MG63 (cell line): ENCODE measurements around the gene TP53. TPM values are rescaled to one million over a fixed set of nuclear protein-coding genes. Genes with fewer than 3 reads are reported as not detected.

Source experiments
- DNase-seq: peaks from one replicate; pipeline ENCODE4 v3.0.0-alpha.2; 2020
- H3K27me3 ChIP-seq: fragments of 250-450 bp; sonication (Bioruptor Pico); 2 replicates; pipeline ENCODE4 v1.5.1; 2020; ENCODE audit warnings: mild to moderate bottlenecking, moderate library complexity
- H3K36me3 ChIP-seq: fragments of 250-450 bp; sonication (Bioruptor Pico); 2 replicates; pipeline ENCODE4 v1.5.1; 2020; ENCODE audit warnings: mild to moderate bottlenecking, moderate library complexity
- H3K4me3 ChIP-seq: fragments of 250-450 bp; sonication (Bioruptor Pico); 2 replicates; pipeline ENCODE4 v1.5.1; 2020; ENCODE audit warnings: mild to moderate bottlenecking, moderate library complexity
- H3K9me3 ChIP-seq: fragments of 250-450 bp; sonication (Bioruptor Pico); 2 replicates; pipeline ENCODE4 v1.5.1; 2020; ENCODE audit warnings: mild to moderate bottlenecking, moderate library complexity
- total RNA-seq: library from RNA; depleted of rRNA; stranded (reverse); fragments of >200 nt; shearing (Covaris generic); gene quantifications from 2 replicates; pipeline ENCODE4 v1.2.3, GENCODE V29; 2014; ENCODE audit warnings: low replicate concordance; rRNA removed

Gene TP53
- total RNA-seq, result 2.8 and 12.2 TPM in 2 replicates

DNA sequence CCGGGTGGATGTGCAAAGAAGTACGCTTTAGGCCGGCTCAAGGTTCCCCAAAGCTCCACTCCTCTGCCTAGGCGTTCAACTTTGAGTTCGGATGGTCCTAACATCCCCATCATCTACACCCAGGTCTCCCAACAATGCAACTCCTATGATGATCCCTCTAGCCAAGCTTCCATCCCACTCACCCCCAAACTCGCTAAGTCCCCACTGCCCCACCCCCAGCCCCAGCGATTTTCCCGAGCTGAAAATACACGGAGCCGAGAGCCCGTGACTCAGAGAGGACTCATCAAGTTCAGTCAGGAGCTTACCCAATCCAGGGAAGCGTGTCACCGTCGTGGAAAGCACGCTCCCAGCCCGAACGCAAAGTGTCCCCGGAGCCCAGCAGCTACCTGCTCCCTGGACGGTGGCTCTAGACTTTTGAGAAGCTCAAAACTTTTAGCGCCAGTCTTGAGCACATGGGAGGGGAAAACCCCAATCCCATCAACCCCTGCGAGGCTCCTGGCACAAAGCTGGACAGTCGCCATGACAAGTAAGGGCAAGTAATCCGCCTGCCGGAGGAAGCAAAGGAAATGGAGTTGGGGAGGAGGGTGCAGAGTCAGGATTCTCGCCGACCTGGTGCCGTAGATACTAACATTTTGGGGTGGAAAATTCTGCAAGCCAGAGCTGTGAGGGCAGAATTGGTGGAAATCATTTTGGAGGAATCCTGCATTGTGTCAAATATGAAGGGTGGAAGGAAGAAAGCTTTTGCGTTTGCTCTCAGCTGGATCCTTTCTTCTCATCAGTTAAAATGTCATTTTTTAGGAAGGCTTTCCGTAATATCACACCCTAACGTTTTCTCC is at the start of gene TP53:
TP53 (minus strand) TSS at position 419 of the 836 bp plus-strand sequence. CDS start 10,896 bp downstream, outside the sequence.
- Histone ChIP-seq H3K36me3 (peaks cover 34% of the 10 kb centered on the region), H3K4me3 (peak within 1 kb of the TSS; percentile 91), H3K27me3 (no peaks in the 10 kb centered on the region), H3K9me3 (no peaks in the 10 kb centered on the region)
- DNase-seq, result peak; percentile 89

DNA sequence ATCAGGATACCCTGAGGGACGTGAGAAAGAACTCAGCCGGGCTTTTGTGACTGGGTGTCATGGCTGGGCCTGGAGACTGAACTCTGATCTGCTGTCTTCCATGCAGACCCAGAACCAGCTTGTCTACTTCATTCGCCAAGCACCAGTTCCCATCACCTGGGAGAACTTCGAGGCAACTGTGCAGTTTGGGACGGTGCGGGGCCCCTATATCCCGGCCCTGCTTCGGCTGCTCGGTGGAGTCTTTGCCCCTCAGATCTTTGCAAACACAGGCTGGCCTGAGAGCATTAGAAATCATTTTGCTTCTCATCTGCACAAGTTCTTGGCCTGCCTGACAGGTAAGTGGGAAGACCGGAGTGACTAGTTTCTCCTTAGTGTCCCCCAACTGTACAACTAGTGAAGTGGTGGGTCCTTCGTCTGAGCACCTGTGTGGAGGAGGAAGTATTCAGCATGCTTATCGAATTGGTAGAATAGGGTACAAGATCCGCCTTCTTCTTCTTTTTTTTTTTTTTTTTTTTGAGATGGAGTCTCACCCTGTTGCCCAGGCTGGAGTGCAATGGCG is 45.8 kb upstream of the TP53 start:
- Histone ChIP-seq H3K4me3 (no peak overlapping the region), H3K36me3 (no peaks in the 10 kb centered on the region), H3K27me3 (peaks cover 13% of the 10 kb centered on the region), H3K9me3 (no peaks in the 10 kb centered on the region)
- no peak for DNase-seq

DNA sequence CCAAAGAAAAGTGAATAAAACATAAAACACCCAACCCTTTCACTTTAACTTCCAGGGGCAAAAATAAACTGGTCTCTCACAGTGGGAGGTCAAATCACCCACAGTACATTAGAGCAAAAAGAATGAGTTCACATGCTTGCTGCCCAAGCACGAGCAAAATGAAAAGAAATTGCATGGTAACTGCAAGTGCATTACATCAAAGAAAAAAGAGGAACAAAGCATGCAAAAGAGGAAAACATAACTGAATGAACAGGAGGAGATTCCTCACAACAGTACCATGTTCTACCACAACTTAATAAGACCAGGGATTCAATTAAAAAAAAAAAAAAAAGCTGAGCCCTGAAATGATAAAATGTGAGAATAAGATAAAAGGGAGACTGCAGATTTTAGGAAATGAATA is 42.5 kb upstream of the TP53 start:
- no peaks in the 10 kb centered on the region for H3K36me3 ChIP-seq
- no peaks in the 10 kb centered on the region for H3K9me3 ChIP-seq
- no peaks in the 10 kb centered on the region; the same call in 1 of the 2 replicates for H3K27me3 ChIP-seq
- H3K4me3 ChIP-seq, result no peak overlapping the region
- DNase-seq, result no peak

DNA sequence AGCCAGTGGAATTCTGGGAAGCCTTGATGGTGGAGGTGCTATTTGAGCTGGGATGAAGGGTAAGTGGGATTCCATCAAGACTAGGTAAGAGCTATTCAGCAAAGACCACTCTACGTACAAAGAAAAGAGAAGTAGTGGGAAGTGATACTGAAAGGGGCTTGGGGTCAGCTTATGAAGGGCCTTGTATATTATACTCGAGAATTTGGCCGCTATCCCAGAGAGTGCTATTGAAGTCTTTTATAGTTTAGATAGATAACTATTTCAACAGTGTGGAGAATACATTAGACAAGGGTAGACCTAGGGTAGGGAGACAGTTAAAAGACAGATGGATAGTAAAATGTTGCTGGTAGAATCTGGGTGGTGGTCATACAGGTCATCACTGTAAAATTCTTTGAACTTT is 40.6 kb upstream of the TP53 start:
- H3K4me3 ChIP-seq, result no peak overlapping the region
- no peak for DNase-seq
- H3K9me3 ChIP-seq, result no peaks in the 10 kb centered on the region
- H3K36me3 ChIP-seq, result no peaks in the 10 kb centered on the region
- peaks cover 10% of the 10 kb centered on the region for H3K27me3 ChIP-seq

DNA sequence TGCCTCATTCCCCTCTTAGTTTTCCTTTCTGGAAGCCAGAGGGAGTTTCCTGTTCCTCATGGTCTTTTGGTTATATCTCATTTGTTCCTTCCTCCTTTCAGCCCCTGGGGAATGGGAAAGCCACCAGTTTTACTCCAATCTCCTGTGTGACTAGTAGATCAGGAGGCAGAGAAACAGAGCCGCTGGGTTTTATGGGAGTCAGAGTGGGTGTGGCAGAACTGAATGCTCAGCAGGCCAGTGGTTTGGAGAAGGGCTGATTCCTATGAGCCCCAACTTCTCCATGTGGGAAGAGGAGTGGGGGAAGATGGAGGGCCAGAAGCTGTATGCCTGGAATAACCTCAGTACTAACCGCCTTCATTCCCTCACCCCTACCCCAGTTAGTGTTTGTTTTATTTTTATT is 34.3 kb upstream of the TP53 start:
- H3K27me3 ChIP-seq, result peaks cover 46% of the 10 kb centered on the region
- no peak for DNase-seq

DNA sequence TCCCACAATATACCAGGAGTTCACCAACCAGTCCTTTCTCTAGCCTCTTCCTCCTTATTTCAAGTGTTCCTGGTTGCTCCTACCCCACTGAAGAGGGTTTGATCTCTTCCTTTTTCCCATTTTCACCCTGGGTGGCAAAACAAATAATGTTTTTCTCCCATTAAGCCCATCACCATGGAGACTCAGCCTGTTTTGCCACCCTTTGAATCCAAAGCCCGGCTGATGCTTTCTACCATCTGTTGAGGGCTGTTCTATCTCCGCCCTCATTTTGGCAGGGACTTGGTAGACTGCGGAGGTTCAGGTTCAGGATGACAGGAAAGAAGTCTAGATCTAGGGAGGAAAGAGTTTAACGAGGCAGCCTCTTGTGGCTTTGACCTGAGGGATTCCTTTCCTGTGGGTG is 32.8 kb upstream of the TP53 start:
- no peak overlapping the region for H3K4me3 ChIP-seq
- no peak for DNase-seq
- no peaks in the 10 kb centered on the region for H3K9me3 ChIP-seq
- H3K27me3 ChIP-seq, result peaks cover 46% of the 10 kb centered on the region
- no peaks in the 10 kb centered on the region for H3K36me3 ChIP-seq

More for the DNA sequence above, 34.3 kb upstream of the TP53 start:
- no peaks in the 10 kb centered on the region for H3K9me3 ChIP-seq
- H3K36me3 ChIP-seq, result no peaks in the 10 kb centered on the region
- no peak overlapping the region for H3K4me3 ChIP-seq

DNA sequence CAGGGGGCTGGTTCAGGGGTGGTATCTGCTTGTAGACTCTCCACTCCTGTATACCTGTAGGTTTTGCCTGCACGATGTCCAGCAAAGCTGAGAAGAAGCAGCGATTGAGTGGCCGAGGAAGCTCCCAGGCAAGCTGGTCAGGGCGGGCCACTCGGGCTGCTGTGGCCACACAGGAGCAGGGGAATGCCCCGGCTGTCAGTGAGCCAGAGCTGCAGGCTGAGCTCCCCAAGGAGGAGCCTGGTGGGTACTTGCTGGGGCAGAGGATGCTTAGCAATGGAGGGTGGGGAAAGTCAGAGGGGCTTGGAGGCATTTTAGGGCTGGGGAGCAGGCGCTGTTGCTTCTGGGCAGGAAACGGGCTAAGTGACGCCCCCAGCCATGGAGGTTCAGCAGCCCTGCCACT is 32.4 kb upstream of the TP53 start:
- DNase-seq, result no peak
- Histone ChIP-seq H3K36me3 (no peaks in the 10 kb centered on the region), H3K27me3 (peaks cover 46% of the 10 kb centered on the region), H3K4me3 (no peak overlapping the region), H3K9me3 (no peaks in the 10 kb centered on the region)

DNA sequence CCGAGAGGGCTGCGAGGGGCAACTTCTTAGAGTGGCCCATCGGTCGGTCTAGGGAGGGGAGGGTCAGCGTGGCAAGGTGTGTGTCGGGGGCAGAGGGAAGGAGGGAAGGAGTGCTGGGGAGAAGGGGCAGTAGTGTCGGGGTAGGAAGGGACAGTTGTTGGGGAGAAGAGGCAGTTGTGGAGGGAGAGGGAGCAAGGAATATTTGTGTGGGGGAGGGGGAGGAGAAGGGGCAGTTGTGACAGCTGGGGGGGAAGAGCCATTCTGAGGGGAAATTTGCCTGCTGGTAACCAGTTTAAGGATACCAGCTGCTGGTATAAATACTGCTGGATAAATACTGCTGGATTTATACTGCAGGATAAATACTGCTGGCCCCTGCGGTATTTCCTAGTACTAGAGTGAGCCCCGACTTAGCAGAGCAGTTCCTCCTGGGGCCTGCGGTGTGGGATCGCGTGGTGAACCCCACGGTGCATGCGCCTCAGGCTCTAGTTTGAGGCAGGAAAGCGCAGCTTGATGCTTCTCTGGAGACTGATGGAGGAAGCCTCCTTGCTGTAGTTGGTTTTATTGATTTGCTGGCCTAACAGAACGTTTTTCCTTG is 30.6 kb upstream of the TP53 start:
- Histone ChIP-seq H3K4me3 (peak overlapping the region; percentile 63), H3K9me3 (no peaks in the 10 kb centered on the region), H3K36me3 (no peaks in the 10 kb centered on the region), H3K27me3 (peaks cover 38% of the 10 kb centered on the region)
- no peak for DNase-seq

DNA sequence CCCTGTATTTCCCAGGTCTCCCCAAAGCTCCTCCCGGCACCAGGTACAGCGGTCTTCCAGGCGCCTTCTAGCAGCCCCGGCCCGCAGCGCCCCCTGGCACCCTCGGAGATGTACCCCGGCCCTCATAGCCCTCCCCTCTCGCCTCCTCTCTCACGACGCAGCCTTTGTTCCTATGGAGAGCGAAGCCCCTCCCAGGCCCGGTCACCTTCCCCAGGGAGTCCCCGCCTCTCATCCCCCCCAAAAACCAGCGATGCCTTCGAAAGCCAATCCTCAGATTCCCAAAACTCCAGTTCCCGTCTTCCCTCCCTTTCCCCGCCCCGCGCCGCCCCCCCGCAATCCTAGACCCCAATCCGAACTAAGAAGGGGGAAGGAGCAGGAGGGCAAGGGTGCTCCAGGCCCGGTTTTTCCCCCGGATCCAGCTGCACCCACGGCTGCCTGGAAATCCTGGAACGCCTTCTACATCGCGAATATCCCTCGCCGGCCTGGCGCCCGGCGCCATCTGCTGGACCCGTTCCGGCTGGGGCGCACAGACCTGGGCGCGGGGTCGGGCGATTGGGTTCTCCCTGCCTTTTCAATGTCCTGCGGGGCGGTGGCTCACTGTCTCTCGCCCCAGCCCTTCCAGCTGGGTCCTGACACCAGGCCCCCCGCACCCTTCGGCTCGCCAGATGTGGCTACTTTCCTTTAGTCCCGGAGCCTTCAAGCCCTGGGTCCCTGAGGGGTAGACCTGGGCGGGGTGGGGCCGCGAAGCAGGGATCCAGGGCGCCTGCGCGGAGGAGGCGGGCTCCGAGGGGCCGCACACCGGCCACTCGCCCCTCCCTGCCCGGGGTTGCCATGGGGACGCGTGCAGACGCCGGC is 29.8 kb upstream of the TP53 start, which contains the start of gene DNAH2:
DNAH2 (plus strand) TSS at position 844 of the 855 bp plus-strand sequence. CDS start 1,991 bp downstream, outside the sequence.
- H3K27me3 ChIP-seq, result peaks cover 34% of the 10 kb centered on the region

DNA sequence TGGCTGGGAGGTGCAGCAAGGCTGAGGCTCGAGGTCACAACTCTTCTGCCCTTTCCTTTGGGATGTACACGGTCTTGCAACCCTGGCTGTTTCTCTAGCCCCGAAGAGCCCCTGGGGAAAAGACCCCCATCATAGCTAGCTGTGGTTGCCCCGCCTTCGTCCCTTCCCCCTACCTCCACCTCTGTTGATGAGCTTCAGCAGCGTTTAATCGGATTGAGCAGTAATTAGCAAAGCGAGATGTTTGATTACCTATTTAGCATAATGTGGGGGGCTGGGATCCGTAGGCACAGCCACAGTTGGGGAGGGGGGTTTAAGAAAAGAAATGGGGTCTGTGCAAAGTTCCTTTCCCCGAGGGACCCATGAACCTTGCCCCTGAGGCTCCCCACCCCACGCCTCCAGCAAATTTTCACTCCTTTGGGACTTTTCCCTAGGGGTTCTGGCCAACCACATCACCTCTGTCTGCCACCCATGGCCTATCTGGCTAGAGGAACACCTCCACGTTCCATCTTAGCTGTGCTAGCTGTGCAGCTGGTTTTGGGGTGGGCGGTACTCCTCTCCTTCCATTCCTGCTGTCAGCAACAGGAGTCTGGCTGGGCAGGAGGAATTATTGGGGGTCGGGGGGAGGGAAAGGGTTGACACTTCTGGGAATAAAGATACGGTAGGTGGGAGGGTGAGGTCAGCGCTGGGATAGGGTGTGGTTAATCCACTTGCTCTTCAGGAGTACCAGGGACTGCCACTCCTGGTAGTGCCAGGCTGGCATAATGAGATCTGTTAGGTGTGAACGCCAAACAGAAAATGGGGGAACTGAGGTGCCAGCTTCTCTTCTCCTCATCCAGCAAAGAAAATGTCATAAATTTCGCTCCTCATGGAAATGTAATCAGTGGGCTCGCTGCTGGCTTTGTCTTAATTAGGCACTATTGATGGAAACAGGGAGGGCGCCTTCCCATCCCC is 28.9 kb upstream of the TP53 start:
- no peaks in the 10 kb centered on the region for H3K9me3 ChIP-seq
- no peaks in the 10 kb centered on the region for H3K36me3 ChIP-seq
- peak overlapping the region; percentile 63 for H3K4me3 ChIP-seq
- peaks cover 35% of the 10 kb centered on the region for H3K27me3 ChIP-seq
- no peak for DNase-seq

More for the DNA sequence above, 29.8 kb upstream of the TP53 start, which contains the start of gene DNAH2:
- no peaks in the 10 kb centered on the region for H3K9me3 ChIP-seq
- peak within 1 kb of the TSS; percentile 63 for H3K4me3 ChIP-seq
- DNase-seq, result peak; percentile 84
- no peaks in the 10 kb centered on the region for H3K36me3 ChIP-seq

DNA sequence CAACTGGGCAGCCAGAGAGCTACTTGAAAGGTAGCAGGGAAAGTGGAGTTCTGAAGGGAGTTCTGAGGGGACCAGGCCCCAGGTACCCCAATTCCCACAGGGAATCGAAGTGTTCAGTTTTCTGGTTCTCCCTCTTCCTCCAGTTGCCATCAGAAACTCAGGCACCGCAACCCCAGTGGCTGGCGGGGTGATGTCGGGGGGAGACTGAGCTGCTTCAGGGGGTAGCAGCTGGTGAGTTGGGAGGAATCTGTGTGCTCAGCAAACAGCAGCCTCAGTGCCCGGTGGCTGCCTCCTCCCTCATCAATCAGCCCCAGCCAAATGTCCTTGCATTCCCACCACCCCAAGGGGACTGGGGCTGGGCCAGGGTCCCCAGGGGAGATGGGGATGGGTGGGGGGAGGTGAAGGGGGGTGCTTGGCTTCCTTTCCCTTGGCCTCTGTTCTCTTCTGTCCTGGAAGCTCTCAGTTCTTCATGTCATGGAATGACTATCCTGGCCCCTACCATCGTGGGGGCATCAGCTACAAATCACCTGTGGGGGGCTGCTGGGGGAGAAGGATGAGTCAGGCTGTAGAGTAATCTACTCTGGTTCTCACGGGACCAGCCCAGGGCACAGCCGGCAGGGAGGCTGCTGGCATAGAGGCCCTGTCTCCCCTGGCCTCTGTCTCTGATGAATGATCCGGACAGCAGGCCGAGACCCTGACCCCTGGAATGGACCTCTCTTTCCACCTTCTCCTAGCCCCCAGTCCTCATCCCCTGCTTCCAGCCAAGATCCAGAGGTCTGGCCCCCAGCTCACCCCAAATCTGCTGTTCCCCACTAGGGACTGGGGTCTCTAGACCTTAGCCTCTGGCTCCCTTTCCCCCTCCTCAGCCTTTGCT is 27.7 kb upstream of the TP53 start:
- H3K4me3 ChIP-seq, result no peak overlapping the region
- H3K9me3 ChIP-seq, result no peaks in the 10 kb centered on the region
- DNase-seq, result no peak
- peaks cover 31% of the 10 kb centered on the region for H3K27me3 ChIP-seq
- no peaks in the 10 kb centered on the region for H3K36me3 ChIP-seq

DNA sequence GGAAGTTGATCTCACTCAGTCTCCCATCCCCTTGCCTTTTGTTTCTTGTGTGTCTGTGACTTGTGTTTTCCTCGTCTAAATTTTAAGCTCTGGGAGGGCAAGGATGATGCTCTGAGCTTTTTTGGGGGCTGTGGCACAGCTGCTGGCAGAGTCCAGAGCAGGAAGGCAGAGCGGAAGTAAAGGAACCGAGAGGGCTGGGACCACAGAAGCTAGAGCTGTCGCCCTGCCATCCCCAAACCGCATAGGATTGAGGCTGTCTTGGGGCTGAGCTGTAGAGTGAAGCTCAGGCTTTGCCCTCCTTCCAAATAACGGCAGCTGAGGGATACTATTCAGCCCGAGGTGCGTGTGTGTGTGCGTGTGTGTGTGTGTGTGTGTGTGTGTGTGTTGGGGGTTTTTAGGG is 26.5 kb upstream of the TP53 start:
- H3K9me3 ChIP-seq, result no peaks in the 10 kb centered on the region
- H3K27me3 ChIP-seq, result peaks cover 21% of the 10 kb centered on the region
- no peaks in the 10 kb centered on the region for H3K36me3 ChIP-seq
- DNase-seq, result no peak
- no peak overlapping the region for H3K4me3 ChIP-seq

DNA sequence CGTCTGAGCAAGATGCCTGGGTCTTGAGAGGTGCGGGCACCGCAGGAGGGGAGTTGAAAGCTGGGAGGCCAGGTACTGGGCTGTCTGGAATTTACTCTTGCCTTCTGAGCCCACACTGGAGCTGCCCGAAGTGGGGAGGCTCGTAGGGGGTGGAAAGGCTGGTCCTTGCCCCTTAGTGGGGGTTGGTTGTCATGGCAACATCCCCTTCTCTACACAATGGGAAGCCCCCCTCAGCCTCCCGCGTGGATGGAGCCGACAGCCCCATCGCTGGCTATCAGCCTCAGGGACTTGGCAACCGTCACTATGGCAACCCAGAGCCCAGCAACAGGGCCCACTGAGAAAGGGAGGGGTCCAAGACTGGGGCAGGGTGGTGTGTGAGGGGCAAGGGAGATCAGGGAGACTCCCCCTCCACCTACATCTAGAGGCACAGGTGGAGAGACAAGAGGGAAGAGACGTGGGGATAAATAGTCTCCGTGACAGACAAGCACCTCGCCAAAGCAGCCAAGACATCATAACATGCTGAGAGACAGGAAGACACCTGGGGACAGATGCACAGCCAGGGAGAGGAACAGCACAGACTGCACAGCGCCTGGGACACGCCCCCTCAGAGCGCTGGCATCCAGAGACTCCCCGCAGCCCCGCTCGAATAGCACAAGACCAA is 25.0 kb upstream of the TP53 start:
- DNase-seq, result no peak
- peaks cover 16% of the 10 kb centered on the region for H3K27me3 ChIP-seq

DNA sequence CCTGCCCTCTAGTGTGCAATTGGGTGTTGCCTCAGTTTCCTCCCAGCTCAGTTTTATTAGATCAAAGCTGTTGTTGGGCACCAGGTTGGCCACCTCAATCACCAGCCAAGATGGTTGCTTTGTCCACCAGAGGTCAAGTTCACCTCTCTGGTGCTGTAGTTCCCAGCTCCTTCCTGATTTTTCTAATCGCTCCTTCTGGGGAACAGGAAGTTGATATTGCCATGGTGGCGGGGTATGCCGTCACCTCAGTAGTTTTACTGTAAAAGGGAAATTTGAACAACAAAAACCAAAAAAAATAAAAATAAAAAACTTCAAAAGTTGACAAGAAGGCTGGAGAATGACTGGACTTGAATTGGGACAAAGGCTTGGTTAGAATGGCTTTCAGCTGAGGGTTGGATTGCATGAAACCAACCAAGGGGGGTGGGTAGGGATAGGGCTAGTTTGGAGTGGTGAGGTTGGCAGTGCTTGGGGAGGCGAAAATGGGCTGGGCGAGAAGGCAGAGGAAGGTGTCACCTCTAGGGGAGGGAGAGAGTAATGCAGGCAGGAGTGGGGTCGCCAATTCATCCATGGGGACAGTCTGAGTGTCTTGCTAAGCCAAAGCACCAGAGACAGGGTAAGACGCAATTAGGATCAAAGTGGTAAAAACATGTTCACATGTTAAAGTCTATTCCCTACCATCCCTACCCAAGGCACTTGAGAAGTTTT is 23.9 kb upstream of the TP53 start:
- no peaks in the 10 kb centered on the region for H3K36me3 ChIP-seq
- H3K27me3 ChIP-seq, result peaks cover 21% of the 10 kb centered on the region
- no peaks in the 10 kb centered on the region for H3K9me3 ChIP-seq
- no peak overlapping the region for H3K4me3 ChIP-seq
- no peak for DNase-seq

More for the DNA sequence above, 25.0 kb upstream of the TP53 start:
- Histone ChIP-seq H3K4me3 (no peak overlapping the region), H3K9me3 (no peaks in the 10 kb centered on the region), H3K36me3 (no peaks in the 10 kb centered on the region)
